SKM-1 treated with dmso at 0.1 percent for 144 hours (cell line): ENCODE data around the gene IQCN.
"Not testable (repeated sequence)": the region's sequence is repeated elsewhere in the genome, so short reads cannot be mapped to it uniquely, and the experiment has no call there.

Source experiments
- DNase-seq: peaks from one replicate; lab custom pipeline; 2025; ENCODE audit not compliant: unreplicated experiment; lab: John Stamatoyannopoulos, UW

IQCN gene

DNA sequence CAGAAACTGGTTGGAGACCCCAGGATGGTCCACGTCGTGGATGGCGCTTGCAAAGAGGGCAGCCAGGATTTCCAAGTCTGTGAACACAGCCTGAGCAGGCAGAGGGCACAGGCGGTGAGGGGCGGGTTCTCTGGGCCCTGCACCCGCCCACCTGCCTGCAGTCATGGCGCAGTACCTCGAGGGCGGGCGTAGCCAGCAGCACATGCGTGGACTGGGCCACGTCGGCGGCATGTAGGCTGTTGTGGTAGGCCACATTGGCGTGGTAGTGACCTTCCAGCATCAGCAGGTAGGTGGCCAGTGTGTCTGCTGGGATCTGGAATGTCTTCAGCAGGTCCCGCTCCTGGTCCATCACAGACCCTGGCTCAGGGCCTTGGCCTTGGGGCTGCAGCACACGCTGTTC, 56.1 kb downstream of the IQCN start:
- DNase-seq: no peak

- DNase-seq: no peak
Measured at GRCh38 chr19:18216789-18217188, 57.5 kb downstream of the IQCN start.

- no peak for DNase-seq
Measured at GRCh38 chr19:18214779-18215433, 59.3 kb downstream of the IQCN start.

GRCh38 chr19:18211683-18212082, 62.6 kb downstream of the IQCN start:
- no peak for DNase-seq

DNA sequence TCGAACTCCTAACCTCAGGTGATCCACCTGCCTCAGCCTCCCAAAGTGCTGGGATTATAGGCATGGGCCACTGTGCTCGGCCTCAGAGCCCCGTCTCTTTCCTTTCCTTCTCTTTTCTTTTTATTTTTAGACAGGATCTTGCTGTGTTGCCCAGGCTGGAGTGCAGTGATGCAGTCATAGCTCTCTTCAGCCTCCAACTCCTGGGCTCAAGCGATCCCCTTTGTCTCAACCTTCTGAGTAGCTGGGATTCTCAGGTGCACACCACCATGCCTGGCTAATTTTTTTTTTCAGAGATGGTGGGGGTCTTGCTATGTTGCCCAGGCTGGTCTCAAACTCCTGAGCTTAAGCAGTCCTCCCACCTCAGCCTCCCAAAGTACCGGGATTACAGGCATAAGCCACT, 64.3 kb downstream of the IQCN start:
- DNase-seq: not testable (repeated sequence)

- DNase-seq: no peak
Measured at GRCh38 chr19:18208098-18208951, 65.9 kb downstream of the IQCN start.
